ENCODE measurements around the gene SLC25A39. TPM values are rescaled to one million over a fixed set of nuclear protein-coding genes. Genes with fewer than 3 reads are reported as not detected.

The SLC25A39 gene
- total RNA-seq, 1 donor from 2014 or later, result 104 TPM

DNA sequence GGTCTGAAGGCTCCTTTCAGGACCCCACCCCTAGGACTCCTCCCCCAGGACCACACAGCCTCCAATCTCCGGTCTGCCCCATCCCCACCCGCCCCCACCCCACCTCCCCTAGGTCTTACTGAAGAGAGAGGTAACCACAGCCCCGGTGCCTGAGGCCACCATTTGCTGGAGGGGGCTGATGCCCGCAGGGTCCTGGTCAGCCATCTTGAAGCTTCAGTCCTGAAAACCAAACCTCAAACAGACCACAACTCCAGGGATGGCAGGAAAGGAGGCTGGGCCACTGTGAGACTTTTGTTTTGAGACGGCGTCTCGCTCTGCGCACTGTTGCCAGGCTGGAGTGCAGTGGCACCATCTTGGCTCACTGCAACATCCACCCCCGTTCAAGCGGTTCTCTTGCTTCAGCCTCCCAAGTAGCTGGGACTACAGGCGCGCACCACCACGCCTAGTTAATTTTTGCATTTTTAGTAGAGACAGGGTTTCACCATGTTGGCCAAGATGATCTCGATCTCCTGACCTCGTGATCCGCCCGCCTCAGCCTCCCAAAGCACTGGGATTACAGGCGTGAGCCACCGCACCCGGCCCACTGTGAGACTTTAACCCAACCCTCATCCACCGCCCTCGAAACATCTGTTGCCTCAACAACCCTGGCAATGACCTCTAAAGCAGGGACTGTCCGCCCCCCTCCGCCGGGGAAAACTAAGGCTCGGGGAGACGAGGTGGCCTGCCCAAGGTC lies 1.1 kb downstream of the SLC25A39 start:
- H3K27ac Mint-ChIP-seq (ENCODE audit: unreplicated experiment), result peak overlapping the region; percentile 3
- no peak for TF ChIP-seq CTCF (IDR thresholded peaks at IDR 0.05; ENCODE audit: partially characterized antibody, unreplicated experiment)
- peak overlapping the region; percentile 88 for H3K4me3 Mint-ChIP-seq (ENCODE audit: unreplicated experiment)
- DNase-seq, result no peak
- peaks cover 13% of the 10 kb centered on the region for H3K9me3 Mint-ChIP-seq (ENCODE audit: unreplicated experiment)
- peaks cover 2% of the 10 kb centered on the region for H3K4me1 Mint-ChIP-seq (ENCODE audit: low read depth, unreplicated experiment)
- H3K36me3 Mint-ChIP-seq (ENCODE audit: unreplicated experiment), result no peaks in the 10 kb centered on the region
- H3K27me3 Mint-ChIP-seq (ENCODE audit: unreplicated experiment), result peaks cover 11% of the 10 kb centered on the region

DNA sequence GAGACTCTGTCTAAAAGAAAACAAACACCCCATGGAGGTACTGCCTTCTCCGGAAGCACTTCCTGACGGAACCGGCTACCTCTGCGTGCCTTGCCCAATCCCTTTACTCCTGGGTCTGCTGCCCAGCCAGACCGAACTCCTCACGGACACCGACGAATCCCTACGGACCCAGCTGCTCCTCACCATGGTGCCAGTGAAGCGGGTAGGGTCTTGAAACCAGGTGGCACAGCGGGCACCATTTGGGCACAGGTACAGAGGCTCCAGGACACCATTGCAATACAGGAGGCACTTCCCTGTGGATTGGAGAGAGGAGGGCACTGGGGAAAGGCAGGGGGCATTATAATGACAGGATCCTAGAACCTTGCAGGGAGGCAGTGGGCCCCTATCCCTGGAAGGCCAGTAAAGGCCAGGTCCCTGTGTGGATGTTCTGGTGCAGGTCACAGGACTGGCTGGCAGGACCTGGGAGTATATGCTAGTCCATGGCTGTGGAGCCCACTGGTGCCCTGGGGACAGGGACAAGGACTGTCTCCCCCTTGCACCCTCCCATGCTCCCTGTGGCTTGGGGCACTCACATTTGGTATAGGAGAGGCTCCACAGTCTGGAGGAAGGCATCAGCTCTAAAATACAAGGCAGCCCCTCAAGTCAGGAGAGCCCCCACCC lies 2.3 kb downstream of the SLC25A39 start:
- H3K4me1 Mint-ChIP-seq (ENCODE audit: low read depth, unreplicated experiment), result peaks cover 4% of the 10 kb centered on the region
- no peak overlapping the region for H3K27ac Mint-ChIP-seq (ENCODE audit: unreplicated experiment)
- H3K36me3 Mint-ChIP-seq (ENCODE audit: unreplicated experiment), result peaks cover 3% of the 10 kb centered on the region
- H3K27me3 Mint-ChIP-seq (ENCODE audit: unreplicated experiment), result peaks cover 13% of the 10 kb centered on the region
- peaks cover 18% of the 10 kb centered on the region for H3K9me3 Mint-ChIP-seq (ENCODE audit: unreplicated experiment)
- DNase-seq, result no peak
- no peak overlapping the region for H3K4me3 Mint-ChIP-seq (ENCODE audit: unreplicated experiment)
- TF ChIP-seq CTCF (IDR thresholded peaks at IDR 0.05; ENCODE audit: partially characterized antibody, unreplicated experiment), result no peak

DNA sequence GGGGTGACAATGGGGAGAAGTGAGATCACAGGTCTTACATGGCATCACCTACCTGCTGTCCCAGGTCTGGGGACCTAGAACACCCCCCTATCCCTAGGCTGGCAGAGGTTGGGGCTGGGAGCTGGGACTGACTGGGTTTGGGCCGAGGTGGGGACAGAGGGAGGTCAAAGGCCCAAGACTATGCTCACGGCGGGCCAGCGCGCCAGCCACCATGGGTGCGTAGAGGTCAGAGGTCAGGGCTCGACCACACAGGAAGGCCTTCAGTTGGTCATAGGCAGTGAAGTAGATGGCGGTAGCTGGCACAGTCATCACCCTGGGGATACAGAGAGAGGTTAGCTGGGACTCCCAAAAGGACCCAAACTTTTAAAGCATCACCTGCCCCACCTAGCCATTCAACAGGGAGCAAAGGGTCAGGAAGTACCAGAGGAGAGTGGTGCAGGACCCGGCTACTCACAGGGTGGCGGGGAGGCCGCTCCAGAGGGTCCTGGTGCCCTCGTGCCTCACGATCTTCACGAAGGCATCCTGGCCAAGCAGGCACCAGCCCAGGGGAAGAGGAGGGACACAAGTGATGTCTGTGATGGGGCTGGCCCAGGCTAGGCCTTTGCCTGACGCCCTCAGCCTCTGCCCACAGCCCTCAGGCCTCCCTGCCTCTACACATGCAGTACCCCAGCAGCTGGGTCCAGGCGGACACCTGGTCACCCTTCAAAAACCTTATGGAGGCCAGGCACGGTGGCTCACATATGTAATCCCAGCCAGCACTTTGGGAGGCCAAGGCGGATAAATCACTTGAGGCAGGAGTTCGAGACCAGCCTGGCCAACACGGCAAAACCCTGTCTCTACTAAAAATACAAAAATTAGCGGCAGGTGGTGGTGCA lies 3.1 kb downstream of the SLC25A39 start:
- Mint-ChIP-seq H3K27ac (ENCODE audit: unreplicated experiment) (no peak overlapping the region), H3K4me3 (ENCODE audit: unreplicated experiment) (no peak overlapping the region), H3K9me3 (ENCODE audit: unreplicated experiment) (peaks cover 17% of the 10 kb centered on the region), H3K4me1 (ENCODE audit: low read depth, unreplicated experiment) (peaks cover 3% of the 10 kb centered on the region), H3K27me3 (ENCODE audit: unreplicated experiment) (peaks cover 14% of the 10 kb centered on the region), H3K36me3 (ENCODE audit: unreplicated experiment) (peaks cover 6% of the 10 kb centered on the region)
- no peak for TF ChIP-seq CTCF (IDR thresholded peaks at IDR 0.05; ENCODE audit: partially characterized antibody, unreplicated experiment)
- DNase-seq, result no peak

GRCh38 chr17:44320066-44320465 lies 4.6 kb downstream of the SLC25A39 start:
- H3K4me3 Mint-ChIP-seq (ENCODE audit: unreplicated experiment), result no peak overlapping the region
- no peak overlapping the region for H3K27ac Mint-ChIP-seq (ENCODE audit: unreplicated experiment)
- DNase-seq, result no peak
- TF ChIP-seq CTCF (IDR thresholded peaks at IDR 0.05; ENCODE audit: partially characterized antibody, unreplicated experiment), result no peak
- peaks cover 15% of the 10 kb centered on the region for H3K27me3 Mint-ChIP-seq (ENCODE audit: unreplicated experiment)
- peaks cover 18% of the 10 kb centered on the region for H3K9me3 Mint-ChIP-seq (ENCODE audit: unreplicated experiment)
- peaks cover 11% of the 10 kb centered on the region for H3K4me1 Mint-ChIP-seq (ENCODE audit: low read depth, unreplicated experiment)
- H3K36me3 Mint-ChIP-seq (ENCODE audit: unreplicated experiment), result peaks cover 12% of the 10 kb centered on the region

Measured in glutamatergic neuron (in vitro differentiated cells).